SJSA1 (cell line): ENCODE measurements around the gene IST1. TPM values are rescaled to one million over a fixed set of nuclear protein-coding genes. Genes with fewer than 3 reads are reported as not detected.
"Not testable (repeated sequence)": the region's sequence is repeated elsewhere in the genome, so short reads cannot be mapped to it uniquely, and the experiment has no call there.

Source experiments
- DNase-seq, 2 experiments: peaks; one replicate each; pipeline ENCODE4 v3.0.0-alpha.2; 2015 to 2020; ENCODE audit warnings: low spot score in 2 of 2, low read depth in 1 of 2
- H3K27ac ChIP-seq: fragments of 250-450 bp; sonication (Bioruptor Pico); 2 replicates; pipeline ENCODE4 v1.5.1; 2020; ENCODE audit warnings: mild to moderate bottlenecking, moderate library complexity
- H3K27me3 ChIP-seq: fragments of 250-450 bp; sonication (Bioruptor Pico); replicated peaks from 2 replicates; pipeline ENCODE4 v1.5.1; 2020; ENCODE audit warnings: mild to moderate bottlenecking, moderate library complexity
- H3K36me3 ChIP-seq: fragments of 250-450 bp; sonication (Bioruptor Pico); 2 replicates; pipeline ENCODE4 v1.5.1; 2020; ENCODE audit warnings: mild to moderate bottlenecking
- H3K4me1 ChIP-seq: fragments of 250-450 bp; sonication (Bioruptor Pico); replicated peaks from 2 replicates; pipeline ENCODE4 v1.6.1; 2021; ENCODE audit warnings: mild to moderate bottlenecking
- H3K4me3 ChIP-seq: fragments of 250-450 bp; sonication (Bioruptor Pico); 2 replicates; pipeline ENCODE4 v1.5.1; 2020; ENCODE audit warnings: mild to moderate bottlenecking
- H3K9me3 ChIP-seq: fragments of 250-450 bp; sonication (Bioruptor Pico); replicated peaks from 2 replicates; pipeline ENCODE4 v1.5.1; 2020; ENCODE audit warnings: mild to moderate bottlenecking
- total RNA-seq: library from RNA; depleted of rRNA; stranded (reverse); fragments of >200 nt; shearing (Covaris generic); gene quantifications from 2 replicates; pipeline ENCODE4 v1.2.3, GENCODE V29; 2014

IST1 gene
- total RNA-seq, 1 experiment from 2014 or later, result 231 TPM

DNA sequence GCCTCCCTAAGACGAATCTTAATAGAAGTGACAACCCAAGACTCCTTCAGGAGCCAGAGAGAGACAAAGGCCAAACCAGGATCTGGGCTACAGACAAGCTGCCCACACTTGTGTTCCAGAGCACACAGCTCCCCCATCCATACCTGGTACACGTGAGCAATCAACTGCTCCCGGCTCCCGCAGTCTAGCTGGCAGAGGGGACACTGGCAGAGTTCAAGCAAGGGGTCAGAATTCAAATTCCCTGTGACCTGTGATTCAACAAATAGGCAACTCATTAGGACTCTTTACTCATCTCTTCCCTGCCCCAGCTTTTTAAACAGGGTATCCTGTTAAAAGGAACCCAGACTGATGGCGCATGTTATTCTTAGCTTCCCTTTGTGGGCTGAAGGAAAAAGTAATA, 31.3 kb upstream of the IST1 start:
- H3K36me3 ChIP-seq, result peaks cover 35% of the 10 kb centered on the region
- no peaks in the 10 kb centered on the region for H3K9me3 ChIP-seq
- DNase-seq, result no peak
- no peak overlapping the region for H3K27ac ChIP-seq
- H3K4me3 ChIP-seq, result no peak overlapping the region
- H3K27me3 ChIP-seq, result no peaks in the 10 kb centered on the region
- no peaks in the 10 kb centered on the region for H3K4me1 ChIP-seq

- no peak overlapping the region for H3K4me3 ChIP-seq
- H3K9me3 ChIP-seq, result no peaks in the 10 kb centered on the region
- H3K36me3 ChIP-seq, result peaks cover 31% of the 10 kb centered on the region
- no peak for DNase-seq
- H3K4me1 ChIP-seq, result no peaks in the 10 kb centered on the region
- no peak overlapping the region for H3K27ac ChIP-seq
- no peaks in the 10 kb centered on the region for H3K27me3 ChIP-seq
Observed at GRCh38 chr16:71865173-71865863, 30.0 kb upstream of the IST1 start.

GRCh38 chr16:71867175-71867574, 28.2 kb upstream of the IST1 start:
- not testable (repeated sequence) for H3K9me3 ChIP-seq, H3K27ac ChIP-seq, H3K27me3 ChIP-seq, H3K4me1 ChIP-seq, H3K4me3 ChIP-seq, DNase-seq
- peaks cover 22% of the 10 kb centered on the region for H3K36me3 ChIP-seq

DNA sequence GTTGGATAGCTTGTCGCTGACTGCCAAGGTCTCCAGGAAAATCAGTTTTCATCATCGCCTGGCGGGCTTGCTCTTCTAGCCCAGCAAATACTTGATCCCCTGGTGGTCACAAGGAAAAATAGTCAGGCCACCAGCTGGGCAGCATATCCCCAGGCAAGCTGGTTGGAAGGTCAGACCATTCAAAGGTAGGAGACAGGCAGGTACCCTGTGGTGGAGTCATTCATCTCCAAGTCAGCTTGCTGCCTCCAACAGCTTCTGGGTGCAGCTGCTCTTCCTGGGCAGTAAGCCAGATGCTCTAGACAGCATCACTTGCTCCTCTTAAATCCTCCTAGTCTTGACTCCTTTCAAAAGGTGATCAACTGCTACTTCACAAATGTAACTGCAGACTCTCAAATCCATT, 27.4 kb upstream of the IST1 start:
- H3K36me3 ChIP-seq, result peaks cover 18% of the 10 kb centered on the region
- DNase-seq, result no peak
- H3K4me1 ChIP-seq, result no peaks in the 10 kb centered on the region
- no peak overlapping the region for H3K27ac ChIP-seq
- H3K27me3 ChIP-seq, result no peaks in the 10 kb centered on the region
- H3K4me3 ChIP-seq, result no peak overlapping the region
- no peaks in the 10 kb centered on the region for H3K9me3 ChIP-seq

DNA sequence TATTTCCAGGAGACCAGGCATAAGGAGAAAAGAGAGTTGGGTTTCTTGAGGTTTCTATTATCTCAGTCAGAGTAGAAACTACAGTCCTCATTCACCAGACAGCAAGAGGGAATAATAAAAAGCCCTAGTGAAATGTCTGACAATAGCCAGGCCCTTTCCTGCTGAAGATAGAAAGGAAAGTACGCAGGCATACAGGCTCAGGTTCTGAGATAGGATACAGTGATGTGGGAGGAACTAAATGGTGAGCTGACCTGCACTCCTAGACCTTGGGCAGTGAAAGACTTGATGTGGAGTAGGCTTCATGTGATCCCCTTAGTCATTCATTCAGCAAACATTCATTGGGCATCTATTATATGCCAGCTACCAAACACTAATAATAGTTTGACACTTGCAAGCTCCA, 26.2 kb upstream of the IST1 start:
- H3K27me3 ChIP-seq, result no peaks in the 10 kb centered on the region
- peaks cover 14% of the 10 kb centered on the region for H3K36me3 ChIP-seq
- no peaks in the 10 kb centered on the region for H3K4me1 ChIP-seq
- no peak overlapping the region for H3K4me3 ChIP-seq
- H3K9me3 ChIP-seq, result no peaks in the 10 kb centered on the region
- DNase-seq, result no peak
- H3K27ac ChIP-seq, result no peak overlapping the region

DNA sequence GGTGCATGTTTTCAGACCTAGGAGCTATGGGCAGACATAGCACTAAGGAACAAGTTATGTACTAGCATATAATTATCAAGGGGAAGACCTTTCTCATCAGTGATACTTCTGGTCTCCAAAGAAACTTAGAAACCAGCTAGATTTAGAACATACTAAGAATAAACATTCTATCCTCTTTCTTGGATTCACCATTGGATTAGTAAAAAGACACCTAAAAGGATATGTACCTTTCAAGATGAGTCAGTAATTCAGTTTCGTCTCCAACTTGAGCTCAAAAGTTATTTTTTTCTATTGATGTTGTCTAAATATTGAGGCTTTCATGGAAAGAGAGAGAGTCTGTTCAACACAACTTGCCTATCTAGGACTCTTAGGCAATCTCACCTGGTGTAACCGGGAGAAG, 24.5 kb upstream of the IST1 start:
- H3K9me3 ChIP-seq, result no peaks in the 10 kb centered on the region
- DNase-seq, result no peak
- H3K4me1 ChIP-seq, result no peaks in the 10 kb centered on the region
- H3K4me3 ChIP-seq, result no peak overlapping the region
- H3K36me3 ChIP-seq, result peaks cover 14% of the 10 kb centered on the region
- no peak overlapping the region for H3K27ac ChIP-seq
- no peaks in the 10 kb centered on the region for H3K27me3 ChIP-seq

DNA sequence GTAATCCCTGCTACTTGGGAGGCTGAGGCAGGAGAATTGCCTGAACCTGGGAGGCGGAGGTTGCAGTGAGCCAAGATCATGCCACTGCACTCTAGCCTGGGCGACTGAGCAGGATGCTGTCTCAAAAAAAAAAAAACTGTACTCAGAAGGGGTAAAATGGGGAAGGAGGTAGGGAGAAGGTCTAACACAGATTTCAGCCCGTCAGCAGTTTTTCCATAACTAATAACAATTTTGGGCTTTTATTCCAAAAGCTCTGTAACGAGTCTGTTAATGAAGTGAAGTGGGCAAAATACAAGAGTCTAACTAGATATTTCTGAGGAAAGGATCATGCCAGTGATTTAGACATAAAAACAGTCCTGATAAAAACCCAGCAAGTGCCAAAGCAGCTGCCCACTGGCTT, 22.1 kb upstream of the IST1 start:
- Histone ChIP-seq H3K4me3 (no peak overlapping the region), H3K4me1 (no peaks in the 10 kb centered on the region), H3K27ac (no peak overlapping the region), H3K27me3 (no peaks in the 10 kb centered on the region), H3K9me3 (no peaks in the 10 kb centered on the region), H3K36me3 (peaks cover 10% of the 10 kb centered on the region)
- DNase-seq, result no peak

DNA sequence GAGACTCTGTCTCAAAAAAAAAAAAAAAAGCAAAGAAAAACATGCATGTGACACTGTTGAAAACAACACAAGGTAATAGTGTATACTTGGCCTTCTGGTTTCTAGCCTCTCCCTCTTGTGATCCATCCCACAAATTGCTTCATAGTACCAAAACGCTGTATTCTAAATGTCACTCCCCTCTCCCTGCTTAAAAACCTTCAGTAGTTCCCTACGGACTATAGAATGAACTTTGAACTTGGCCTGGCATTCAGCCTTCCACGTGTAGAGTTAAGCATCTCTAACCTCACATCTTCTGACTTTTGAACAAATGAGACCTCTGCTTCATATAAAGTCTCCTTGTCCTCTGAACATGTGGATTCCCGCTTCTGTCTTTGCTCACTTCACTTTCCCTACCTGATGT, 16.4 kb upstream of the IST1 start:
- H3K9me3 ChIP-seq, result no peaks in the 10 kb centered on the region
- no peak overlapping the region for H3K27ac ChIP-seq
- DNase-seq, result peak in 1 of 2 experiments; percentile 1

DNA sequence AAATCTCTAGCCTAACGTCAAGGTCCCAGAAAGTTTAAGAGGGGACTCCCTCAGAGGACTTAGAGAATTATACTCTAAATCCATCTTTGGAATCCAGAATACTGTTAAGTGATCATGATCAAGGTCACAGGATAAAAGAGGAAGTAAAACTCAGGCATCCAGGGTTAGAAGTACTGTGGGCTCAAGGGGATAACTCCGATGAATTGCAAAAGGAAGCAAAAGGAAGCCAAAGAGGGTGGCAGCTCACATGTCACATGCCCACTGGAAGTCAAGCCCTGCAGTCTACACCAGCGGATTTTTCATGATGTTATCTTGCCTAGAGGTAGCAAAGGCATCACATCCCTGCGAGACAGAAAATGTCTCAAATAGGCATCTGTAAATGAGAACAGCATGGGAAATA, 15.2 kb upstream of the IST1 start:
- Histone ChIP-seq H3K27ac (no peak overlapping the region), H3K36me3 (peaks cover 11% of the 10 kb centered on the region), H3K4me1 (peaks cover 10% of the 10 kb centered on the region), H3K9me3 (no peaks in the 10 kb centered on the region), H3K27me3 (no peaks in the 10 kb centered on the region), H3K4me3 (no peak overlapping the region)
- no peak for DNase-seq

More for the DNA sequence above, 16.4 kb upstream of the IST1 start:
- H3K36me3 ChIP-seq, result peaks cover 10% of the 10 kb centered on the region
- H3K4me1 ChIP-seq, result peaks cover 10% of the 10 kb centered on the region
- no peak overlapping the region for H3K4me3 ChIP-seq
- H3K27me3 ChIP-seq, result no peaks in the 10 kb centered on the region

DNA sequence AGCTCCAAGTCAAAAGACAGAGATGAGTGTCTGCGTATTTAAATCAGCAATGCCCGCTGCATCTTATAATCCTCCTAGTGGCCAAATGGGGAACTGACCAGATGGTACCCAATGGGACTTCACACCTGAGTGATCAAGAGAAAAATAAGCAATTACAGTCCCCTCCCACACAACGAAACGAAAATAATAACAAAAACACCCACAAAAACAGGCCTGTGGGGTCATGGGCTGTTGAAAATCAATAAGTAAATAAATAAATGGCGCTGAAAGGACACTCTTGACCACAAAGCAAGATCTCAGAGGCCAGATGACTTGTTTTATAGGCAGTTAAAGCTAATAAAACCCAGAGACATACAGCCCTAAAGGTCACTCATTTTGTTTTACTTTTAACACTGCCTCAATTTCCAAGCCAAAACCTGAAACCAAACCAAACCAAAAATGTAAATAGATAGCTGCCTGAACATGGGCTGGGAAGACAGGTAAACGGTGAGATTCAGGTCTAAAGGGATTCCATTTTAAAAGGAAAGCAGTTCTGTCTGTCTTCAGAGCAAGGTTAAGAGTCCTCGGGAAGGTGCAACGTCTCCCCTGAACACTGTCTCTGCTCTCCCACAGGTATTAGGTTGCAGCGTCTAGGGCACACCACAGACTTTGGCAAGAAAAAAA, 12.7 kb upstream of the IST1 start:
- peak overlapping the region; percentile 98 for H3K4me3 ChIP-seq
- peak; percentile 61 to 64 for DNase-seq
- no peaks in the 10 kb centered on the region for H3K27me3 ChIP-seq
- H3K36me3 ChIP-seq, result peaks cover 4% of the 10 kb centered on the region
- H3K27ac ChIP-seq, result no peak overlapping the region
- H3K9me3 ChIP-seq, result no peaks in the 10 kb centered on the region
- H3K4me1 ChIP-seq, result peaks cover 10% of the 10 kb centered on the region

- Histone ChIP-seq H3K4me3 (peak overlapping the region; percentile 98), H3K27ac (peak overlapping the region; percentile 72), H3K36me3 (peaks cover 4% of the 10 kb centered on the region), H3K4me1 (peaks cover 10% of the 10 kb centered on the region), H3K27me3 (no peaks in the 10 kb centered on the region), H3K9me3 (no peaks in the 10 kb centered on the region)
- DNase-seq, result peak in 1 of 2 experiments; percentile 24
Observed at GRCh38 chr16:71883168-71883848, 12.0 kb upstream of the IST1 start.

DNA sequence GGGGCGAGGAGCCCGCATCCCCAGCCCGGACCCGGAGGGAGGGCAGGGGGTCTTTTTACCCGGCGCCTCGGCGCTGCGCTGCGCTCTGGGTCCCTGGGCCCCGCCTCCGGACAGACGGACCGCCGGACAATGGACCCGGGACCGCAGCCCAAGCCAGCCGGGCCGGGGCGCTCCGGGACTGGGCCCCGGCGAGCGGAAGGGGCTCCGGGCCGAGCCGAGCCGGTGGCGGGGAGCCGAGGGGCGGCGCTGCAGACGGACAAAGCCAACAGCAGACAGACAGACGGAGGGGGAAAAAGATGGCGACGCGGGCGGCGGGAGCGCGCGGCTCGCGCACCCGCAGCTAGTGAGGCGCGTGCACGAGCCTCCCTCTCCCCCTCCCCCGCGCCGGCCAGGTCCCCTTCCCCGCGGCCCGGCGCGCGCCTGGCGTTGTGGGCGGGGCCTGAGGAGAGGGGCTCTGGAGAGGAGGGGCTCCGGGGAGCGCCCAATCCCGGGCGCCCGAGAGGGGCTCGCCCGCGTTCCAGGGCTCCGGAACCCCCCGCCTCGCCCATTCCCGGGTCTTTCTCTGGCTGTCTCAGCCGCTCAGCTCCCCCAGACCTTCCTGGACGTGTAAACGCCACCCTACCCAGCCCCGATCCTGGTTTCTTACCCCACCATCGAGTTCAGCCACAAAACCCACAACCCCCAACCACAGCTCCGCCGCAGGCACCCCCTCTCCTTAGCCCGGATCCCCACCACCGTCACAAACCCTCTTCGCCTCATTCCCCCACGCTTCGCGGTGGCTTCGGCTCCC, 11.3 kb upstream of the IST1 start, which contains the start of gene ZNF821:
ZNF821 (minus strand) TSS at position 334 of the 790 bp plus-strand sequence. CDS start 4,236 bp downstream, outside the sequence.
- Histone ChIP-seq H3K4me3 (peak within 1 kb of the TSS; percentile 98), H3K4me1 (peaks cover 10% of the 10 kb centered on the region), H3K36me3 (peaks cover 4% of the 10 kb centered on the region), H3K9me3 (no peaks in the 10 kb centered on the region), H3K27ac (peak within 1 kb of the TSS; percentile 72), H3K27me3 (no peaks in the 10 kb centered on the region)
- DNase-seq, result peak; percentile 75 to 82

DNA sequence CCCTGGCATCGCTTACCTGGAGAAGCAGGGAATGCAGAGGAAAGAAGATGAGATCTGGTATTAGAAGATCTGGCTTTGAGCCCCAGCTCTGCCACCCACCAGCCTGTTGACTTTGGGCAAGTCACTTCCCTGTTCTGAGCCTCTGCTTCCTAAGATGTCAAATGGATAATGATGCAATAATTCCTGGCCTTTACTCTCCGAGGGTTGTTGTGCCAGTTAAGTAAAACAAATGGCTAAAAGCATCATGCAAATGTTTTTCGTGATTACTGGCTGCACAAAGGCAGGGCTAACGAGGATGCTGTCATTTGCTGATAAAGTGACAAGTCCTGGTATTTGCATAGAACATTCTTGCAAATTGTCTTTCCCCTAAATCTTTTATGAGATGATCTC, 10.1 kb upstream of the IST1 start:
- Histone ChIP-seq H3K36me3 (peaks cover 4% of the 10 kb centered on the region), H3K27ac (no peak overlapping the region), H3K9me3 (no peaks in the 10 kb centered on the region), H3K27me3 (no peaks in the 10 kb centered on the region), H3K4me1 (peaks cover 10% of the 10 kb centered on the region), H3K4me3 (no peak overlapping the region)
- no peak for DNase-seq
